ENCODE results near the gene CSF2RB.

CSF2RB gene

GRCh38 chr22:36922711-36923110 is 9.3 kb downstream of the CSF2RB start:
- no peak for DNase-seq

DNA sequence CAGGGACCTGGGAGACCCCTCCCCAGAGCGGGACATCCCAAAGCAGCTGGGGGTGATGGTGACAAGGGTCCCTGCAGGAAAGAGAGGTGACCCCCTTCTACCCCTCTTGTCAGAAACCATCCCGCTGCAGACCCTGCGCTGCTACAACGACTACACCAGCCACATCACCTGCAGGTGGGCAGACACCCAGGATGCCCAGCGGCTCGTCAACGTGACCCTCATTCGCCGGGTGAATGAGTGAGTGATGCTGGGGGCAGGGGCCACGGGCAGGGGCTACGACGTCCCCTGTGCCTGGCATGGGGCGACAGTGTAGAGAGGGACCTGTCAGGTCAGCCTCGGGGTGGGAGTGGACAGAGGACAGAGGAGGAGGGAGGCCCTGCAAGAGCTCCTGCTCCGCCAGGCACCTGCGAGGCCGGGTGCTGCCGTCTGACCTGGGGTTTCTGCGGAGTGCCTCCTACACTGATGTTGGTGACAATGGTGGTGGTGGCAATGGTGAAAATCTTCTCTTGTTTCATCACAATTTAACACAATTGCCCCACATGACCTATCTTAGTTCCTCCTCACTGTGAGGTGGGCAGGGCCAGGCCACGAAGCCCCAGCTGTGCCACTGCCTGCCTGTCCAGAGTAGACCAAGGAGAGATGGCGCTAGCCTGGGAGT is 9.8 kb downstream of the CSF2RB start:
- no peak for DNase-seq

GRCh38 chr22:36924151-36924698 is 10.8 kb downstream of the CSF2RB start:
- DNase-seq = no peak

DNA sequence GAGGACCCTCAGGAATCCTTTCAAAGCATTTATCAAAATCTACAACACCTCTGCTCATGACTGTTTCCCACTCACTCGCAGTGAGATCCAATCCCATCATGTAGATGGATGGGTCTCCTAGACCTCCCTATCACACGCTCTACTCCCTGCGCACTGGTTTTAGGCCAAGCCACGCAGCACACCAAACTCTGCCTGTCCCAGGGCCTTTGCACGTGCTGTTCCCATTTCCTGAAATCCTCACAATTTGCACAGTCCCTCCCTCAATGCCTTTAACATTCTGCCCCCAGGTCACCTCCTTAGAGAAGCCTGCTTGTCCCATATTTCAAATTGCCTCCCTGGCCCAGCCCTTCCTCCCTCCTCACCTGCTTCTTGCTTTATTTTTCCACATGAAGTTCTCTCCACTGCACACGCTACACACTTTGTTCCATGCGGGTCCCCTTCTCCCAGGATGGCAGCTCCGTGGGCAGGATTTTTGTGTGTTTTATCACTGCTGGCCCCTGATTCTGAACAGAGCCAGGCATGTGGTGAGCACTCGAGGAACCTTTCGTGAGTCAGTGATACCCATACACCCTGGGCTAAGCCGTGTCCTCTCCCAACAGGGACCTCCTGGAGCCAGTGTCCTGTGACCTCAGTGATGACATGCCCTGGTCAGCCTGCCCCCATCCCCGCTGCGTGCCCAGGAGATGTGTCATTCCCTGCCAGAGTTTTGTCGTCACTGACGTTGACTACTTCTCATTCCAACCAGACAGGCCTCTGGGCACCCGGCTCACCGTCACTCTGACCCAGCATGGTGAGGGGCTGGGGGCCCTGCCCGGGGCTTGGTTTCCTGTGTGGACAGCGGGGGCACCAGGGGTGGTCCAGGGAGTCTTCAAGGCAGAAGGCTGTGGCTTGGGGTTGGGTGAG is 12.2 kb downstream of the CSF2RB start:
- DNase-seq = peak; percentile 91

- DNase-seq = no peak
Observed at GRCh38 chr22:36926309-36926708, 12.9 kb downstream of the CSF2RB start.

DNA sequence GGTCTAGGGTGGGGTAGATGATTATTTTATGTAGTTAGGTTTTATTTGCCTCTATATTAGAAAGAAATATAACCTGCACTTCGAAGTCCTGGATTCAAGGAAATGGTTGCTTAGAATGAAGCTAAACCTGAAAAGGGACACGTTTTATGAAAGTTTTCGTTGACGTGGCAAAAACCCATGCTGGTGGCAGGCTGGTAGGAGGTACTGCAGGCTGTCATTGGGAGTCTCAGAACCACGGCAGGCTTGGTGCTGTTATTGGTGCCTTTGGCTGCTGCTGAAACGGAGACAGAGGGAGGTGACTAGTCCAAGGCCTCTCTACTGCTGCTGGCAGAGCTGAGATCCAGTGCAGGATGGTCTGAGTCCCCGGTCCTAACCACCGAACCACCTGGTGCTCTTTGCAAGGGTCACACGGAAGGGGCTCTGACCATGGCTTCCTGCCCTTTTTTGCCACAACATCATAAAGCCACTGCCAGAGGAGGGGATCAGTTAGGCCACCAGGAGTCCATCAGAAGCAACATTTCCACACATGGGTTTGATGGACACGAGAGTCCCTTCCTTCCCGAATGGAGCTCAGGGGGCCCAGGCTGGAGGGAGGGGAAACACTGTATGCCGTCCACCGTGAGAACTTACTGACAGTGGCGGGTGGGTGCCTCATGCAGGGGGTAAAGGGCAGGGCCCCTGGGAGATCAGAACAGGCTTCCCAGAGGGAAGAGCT is 13.4 kb downstream of the CSF2RB start:
- no peak for DNase-seq

DNA sequence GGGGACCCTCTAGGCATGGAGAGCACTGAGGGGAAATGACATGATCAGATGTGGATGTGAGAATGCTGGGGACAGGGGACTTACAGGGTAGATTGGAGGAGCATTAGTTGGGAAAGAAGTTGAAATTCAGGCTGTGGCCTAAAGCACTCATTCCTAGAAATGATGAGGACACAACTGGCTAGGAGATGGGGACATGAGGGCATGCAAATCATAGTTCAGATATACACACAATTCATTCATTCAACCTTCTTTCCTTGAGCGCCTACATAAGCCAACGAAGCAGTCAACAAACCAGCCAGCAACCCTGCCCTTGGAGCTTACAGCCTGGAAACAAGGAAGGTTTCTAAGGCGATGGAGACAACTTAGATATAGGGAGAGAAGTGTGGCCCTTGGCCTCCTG is 14.2 kb downstream of the CSF2RB start:
- no peak for DNase-seq

DNA sequence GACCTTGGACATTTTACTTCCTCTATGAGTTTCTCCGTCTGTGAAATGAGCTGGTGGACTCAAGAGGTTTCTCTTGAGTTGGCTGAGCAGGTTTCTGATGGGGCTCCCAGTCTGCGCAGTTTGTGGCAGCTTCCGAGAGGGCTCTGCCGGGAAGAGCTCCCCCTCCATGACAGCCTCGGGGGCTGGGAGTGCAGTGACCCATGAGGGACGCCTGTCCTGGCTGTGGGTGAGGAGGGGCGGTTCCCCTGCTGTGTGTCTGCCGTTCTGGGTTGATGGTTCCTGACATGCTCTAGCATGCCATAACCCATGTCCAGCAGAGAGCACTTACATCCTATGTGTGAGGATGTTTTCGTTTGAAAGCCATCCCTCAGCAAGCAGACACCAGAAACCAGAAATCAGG is 14.8 kb downstream of the CSF2RB start:
- no peak for DNase-seq

DNA sequence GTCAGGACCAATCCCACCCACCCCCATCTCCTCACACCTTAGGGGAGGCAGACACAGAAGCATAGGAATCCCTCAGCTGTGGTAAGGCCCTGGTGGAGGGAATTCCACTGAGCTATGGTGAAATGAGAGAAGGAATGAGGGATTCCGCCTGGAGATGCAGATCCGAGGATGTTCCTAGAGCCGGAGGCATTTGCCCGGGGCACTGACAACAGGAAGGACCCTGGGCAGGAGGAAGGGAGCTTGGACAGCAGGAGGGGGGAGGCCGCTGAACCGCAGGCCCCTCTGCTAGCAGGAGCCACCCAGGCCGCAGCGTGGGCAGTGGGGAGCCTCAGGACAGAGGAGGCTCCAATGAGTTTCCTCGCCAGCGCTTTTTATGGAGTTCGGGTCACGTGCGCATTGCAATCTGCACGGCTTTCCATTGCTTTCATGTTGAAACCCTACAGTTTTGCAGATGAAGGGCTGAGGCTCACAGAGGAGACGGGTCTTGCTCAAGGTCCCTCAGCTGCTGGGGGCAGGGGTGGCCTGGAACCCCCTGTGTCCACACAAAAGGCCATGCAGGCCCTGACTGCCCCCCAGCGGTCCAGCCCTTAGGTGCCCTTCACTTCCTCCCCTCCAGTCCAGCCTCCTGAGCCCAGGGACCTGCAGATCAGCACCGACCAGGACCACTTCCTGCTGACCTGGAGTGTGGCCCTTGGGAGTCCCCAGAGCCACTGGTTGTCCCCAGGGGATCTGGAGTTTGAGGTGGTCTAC is 15.5 kb downstream of the CSF2RB start:
- DNase-seq = peak; percentile 14

- no peak for DNase-seq
Observed at GRCh38 chr22:36929621-36930020, 16.2 kb downstream of the CSF2RB start.

DNA sequence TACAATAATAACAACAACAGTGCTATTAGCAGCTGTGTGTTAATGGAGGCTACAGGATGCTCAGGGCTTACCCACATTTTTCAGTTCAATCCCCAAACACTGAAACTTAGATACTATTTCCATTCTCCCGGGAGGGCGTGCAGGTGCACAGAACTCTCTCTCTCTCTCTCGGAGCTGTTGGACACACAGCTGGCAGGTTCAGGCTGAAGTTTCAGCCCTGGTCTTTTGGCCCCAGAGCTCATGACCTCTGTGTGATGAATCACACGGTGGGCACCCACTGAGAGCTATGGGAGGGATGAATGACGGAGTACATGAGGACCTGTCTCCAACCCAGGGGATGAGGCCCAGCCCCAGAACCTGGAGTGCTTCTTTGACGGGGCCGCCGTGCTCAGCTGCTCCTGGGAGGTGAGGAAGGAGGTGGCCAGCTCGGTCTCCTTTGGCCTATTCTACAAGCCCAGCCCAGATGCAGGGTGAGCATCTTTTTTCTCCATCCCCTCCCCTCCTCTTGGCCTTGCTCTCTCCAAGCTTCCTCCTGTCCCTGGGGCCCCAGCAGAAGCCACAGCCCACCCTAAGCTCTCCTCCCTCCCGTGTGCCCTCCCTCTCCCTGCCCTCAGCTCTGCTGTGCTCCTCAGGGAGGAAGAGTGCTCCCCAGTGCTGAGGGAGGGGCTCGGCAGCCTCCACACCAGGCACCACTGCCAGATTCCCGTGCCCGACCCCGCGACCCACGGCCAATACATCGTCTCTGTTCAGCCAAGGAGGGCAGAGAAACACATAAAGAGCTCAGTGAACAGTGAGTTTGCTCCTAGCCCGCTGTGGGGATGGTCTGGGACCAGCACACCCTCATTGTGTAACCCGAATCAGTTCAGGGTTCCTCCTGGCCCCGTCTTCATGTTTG is 16.9 kb downstream of the CSF2RB start:
- DNase-seq = no peak

DNA sequence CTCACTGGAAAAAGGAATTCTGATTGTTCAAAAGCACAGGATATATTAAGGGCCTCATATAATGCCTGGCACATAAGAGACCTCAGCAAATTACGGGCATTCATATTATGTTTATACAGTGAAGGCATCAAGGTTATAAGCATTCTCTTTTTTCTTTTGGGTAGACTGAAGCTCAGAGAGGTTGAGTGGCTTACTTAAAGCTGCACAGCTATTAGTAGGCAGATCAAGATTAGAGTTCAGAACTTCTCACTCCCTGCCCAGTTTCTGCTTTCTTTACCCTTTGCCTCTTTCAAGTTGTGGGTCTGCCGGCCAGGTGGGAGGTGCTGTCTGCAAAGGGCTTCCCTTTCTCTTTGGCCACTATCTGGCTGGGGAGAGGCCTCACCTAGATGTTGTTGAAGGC is 18.0 kb downstream of the CSF2RB start:
- no peak for DNase-seq

DNA sequence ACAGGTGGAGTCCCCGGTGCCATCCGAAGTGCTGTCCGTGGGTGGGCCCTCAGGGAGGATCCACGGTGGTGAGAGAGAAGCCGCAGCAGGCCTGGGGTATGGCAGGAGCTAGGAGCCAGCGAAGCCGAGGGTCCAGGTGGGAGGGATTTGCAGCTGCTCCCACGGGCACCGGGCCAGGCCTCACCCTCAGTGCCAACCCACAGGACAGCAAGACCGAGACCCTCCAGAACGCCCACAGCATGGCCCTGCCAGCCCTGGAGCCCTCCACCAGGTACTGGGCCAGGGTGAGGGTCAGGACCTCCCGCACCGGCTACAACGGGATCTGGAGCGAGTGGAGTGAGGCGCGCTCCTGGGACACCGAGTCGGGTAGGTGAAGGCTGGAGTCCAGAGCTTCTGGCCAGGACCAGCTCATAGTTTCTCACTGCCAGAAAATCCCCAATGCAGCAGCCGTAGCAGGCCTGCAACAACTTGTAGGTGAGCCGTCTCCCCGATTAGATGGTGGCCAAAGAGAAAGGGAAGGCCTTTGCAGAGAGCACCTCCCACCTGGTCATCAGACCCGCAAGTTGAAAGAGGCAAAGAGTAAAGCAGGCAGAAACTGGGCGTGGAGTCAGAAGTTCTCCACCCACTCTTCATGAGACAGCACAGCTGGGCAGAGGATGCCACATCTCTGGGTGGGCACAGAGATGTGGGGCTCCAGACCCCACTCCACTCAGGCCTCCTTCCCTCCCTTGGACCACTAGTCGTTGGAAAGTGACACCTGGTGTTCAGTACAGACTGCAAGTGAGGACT is 20.4 kb downstream of the CSF2RB start:
- no peak for DNase-seq

GRCh38 chr22:36934418-36935312 is 21.2 kb downstream of the CSF2RB start:
- DNase-seq = no peak

GRCh38 chr22:36935313-36935610 is 21.8 kb downstream of the CSF2RB start:
- no peak for DNase-seq

DNA sequence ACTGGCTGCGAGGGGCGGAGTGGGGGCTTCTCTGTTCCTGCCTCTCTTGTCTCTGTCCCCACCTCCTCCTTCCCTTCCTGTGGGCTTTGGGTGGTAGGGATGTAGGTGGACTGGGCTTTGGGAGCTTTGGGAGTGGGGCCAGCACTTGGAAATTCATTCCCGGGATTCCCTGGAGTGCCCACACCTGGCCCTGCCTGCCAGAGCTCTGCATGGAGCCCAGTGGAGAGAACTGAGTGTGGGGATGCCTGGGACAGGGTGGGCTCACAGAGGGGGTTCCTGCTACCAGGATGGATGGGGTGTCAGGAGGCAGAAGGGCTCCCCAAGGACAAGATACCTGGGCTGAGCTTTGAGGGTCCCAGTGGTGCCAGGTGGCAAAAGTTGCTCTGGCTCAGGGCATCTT is 22.3 kb downstream of the CSF2RB start:
- no peak for DNase-seq

GRCh38 chr22:36936362-36937116 is 23.1 kb downstream of the CSF2RB start:
- DNase-seq = no peak

GRCh38 chr22:36937319-36938027 is 24.0 kb downstream of the CSF2RB start:
- no peak for DNase-seq

Measured in EL (cell line).